Measurements from ENCODE around the gene ADD1. TPM values are rescaled to one million over a fixed set of nuclear protein-coding genes. Genes with fewer than 3 reads are reported as not detected.

Gene ADD1
- total and polyA plus RNA-seq, 2 of the 13 experiments (the other 11 are each of a cell fraction or from before 2014, with no cell fraction given): 73.9 to 122 TPM

GRCh38 chr4:2933566-2934076 is 90.0 kb downstream of the ADD1 start (continued):
- TF ChIP-seq HIC2 (CRISPR knock-in tag; IDR thresholded peaks at IDR 0.05; ENCODE audit: low read depth) (0 out of 2 replicates have a peak, but pooled peaks have one; percentile 12), RXRA (CRISPR knock-in tag; IDR thresholded peaks at IDR 0.05) (peak; percentile 19; the same call in 1 of the 2 replicates), PAWR (CRISPR knock-in tag; IDR thresholded peaks at IDR 0.05; ENCODE audit: borderline replicate concordance) (no peak), ZNF878 (CRISPR knock-in tag; IDR thresholded peaks at IDR 0.05) (no peak), ELF1 (CRISPR knock-in tag; IDR thresholded peaks at IDR 0.05) (no peak), PITX1 (CRISPR knock-in tag; IDR thresholded peaks at IDR 0.05) (0 out of 2 replicates have a peak, but pooled peaks have one; percentile 16), RBFOX2 (IDR thresholded peaks at IDR 0.05; ENCODE audit: low read depth, low read length) (0 out of 2 replicates have a peak, but pooled peaks have one; percentile 39), ZNF776 (CRISPR knock-in tag; IDR thresholded peaks at IDR 0.05) (0 out of 2 replicates have a peak, but pooled peaks have one; percentile 12), FLYWCH1 (CRISPR knock-in tag; IDR thresholded peaks at IDR 0.05) (no peak), ZNF768 (CRISPR knock-in tag; IDR thresholded peaks at IDR 0.05) (0 out of 2 replicates have a peak, but pooled peaks have one; percentile 34), MED8 (CRISPR knock-in tag; IDR thresholded peaks at IDR 0.05; ENCODE audit: insufficient replicate concordance) (no peak), KIAA2018 (CRISPR knock-in tag; IDR thresholded peaks at IDR 0.05; ENCODE audit: borderline replicate concordance) (no peak)
